ENCODE results near the gene INSC. TPM values are rescaled to one million over a fixed set of nuclear protein-coding genes. Genes with fewer than 3 reads are reported as not detected.

The INSC gene
- total RNA-seq, 1 experiment from 2014 or later = 0.17 TPM

DNA sequence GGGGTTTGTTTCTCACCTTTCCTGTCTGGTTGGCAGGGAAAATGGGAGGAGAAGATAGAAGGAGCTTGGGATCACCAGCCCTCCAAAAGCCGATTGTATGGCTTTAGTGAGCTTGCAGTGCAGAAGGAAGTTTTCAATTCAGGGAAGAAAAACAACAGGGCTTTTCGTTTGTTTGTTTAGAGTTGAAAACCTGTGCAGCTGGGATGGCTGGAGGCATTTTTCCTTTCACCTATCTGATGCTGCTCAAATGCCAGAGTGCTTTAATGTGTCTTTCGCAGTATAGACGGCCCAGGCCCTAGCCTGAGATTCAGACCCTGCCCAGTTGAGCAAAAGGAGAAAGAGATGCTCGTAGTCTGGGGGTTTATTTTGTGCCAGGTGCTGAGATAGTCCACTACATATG lies 87.9 kb downstream of the INSC start:
- TF ChIP-seq, protein P1, sequence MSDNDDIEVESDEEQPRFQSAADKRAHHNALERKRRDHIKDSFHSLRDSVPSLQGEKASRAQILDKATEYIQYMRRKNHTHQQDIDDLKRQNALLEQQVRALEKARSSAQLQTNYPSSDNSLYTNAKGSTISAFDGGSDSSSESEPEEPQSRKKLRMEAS (IDR thresholded peaks at IDR 0.05) = no peak
- Histone ChIP-seq H3K9me2 (ENCODE audit: insufficient read depth) (no peaks in the 10 kb centered on the region), H3K4me3 (replicated peaks in 1 of 2; ENCODE audit: low read depth in 1 of 2, low read length in 2 of 2) (no peak overlapping the region), H3K27ac (ENCODE audit: low read depth, low read length) (no peak overlapping the region), H3K4me2 (ENCODE audit: low read length) (no peak overlapping the region), H3K9ac (ENCODE audit: low read length) (no peak overlapping the region), H3K27me3 (ENCODE audit: insufficient read depth, low read length) (no peaks in the 10 kb centered on the region), H3K9me3 (ENCODE audit: control insufficient read depth in 1 of 2, insufficient read depth in 1 of 2, low read depth in 1 of 2, low read length in 2 of 2) (no peaks in the 10 kb centered on the region), H2AFZ (ENCODE audit: low read depth, low read length, poor library complexity, severe bottlenecking) (no peak overlapping the region), H3K4me1 (ENCODE audit: control insufficient read depth in 1 of 2, insufficient read depth in 2 of 2, low read length in 2 of 2) (no peaks in the 10 kb centered on the region), H3K36me3 (ENCODE audit: control insufficient read depth in 1 of 2, insufficient read depth in 2 of 2, low read length in 2 of 2) (no peaks in the 10 kb centered on the region), H4K20me1 (ENCODE audit: insufficient read depth) (no peaks in the 10 kb centered on the region), H3K79me2 (ENCODE audit: insufficient read depth, low read length) (no peaks in the 10 kb centered on the region)
- no peak for DNase-seq (ENCODE audit: low read depth, low spot score)
- intact Hi-C loops (cut with micrococcal nuclease) = no loop called here
- ChIA-PET RAD21 (ENCODE audit: low non-redundant PET in 1 of 2, low total read pairs in 2 of 2, uncharacterized antibody in 2 of 2, unreplicated experiment in 2 of 2) (no interaction called here), POLR2A (no interaction called here), CTCF (interaction anchor here (1.7 kb wide), 1 partner anchor 294 kb away, joined by 7 read pairs; no protein-coding TSS in a partner anchor)
- ATAC-seq = no peak
- BruUV-seq (replicated peaks) = no TSS peak

DNA sequence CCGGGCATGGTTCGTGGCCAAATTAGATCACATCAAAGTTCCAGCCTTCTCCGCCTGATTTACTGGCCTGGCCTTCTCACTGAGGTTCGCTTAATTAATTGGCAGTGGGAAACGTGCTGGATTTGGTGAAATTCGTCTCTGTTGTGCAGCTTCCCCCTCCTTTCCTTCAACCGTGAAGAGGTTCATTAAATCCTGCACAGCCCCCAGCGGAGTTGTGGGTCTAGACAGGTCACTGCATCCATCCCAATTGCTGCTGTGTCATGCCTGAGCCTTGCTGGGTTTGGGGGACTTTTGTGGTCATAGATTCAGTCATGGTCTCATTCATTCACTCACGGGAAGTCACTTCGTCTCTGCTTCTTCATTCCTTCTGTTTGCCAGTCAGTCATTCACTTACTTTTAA lies 90.0 kb downstream of the INSC start:
- intact Hi-C loops (cut with micrococcal nuclease) = no loop called here
- ChIA-PET RAD21 (ENCODE audit: low non-redundant PET in 1 of 2, low total read pairs in 2 of 2, uncharacterized antibody in 2 of 2, unreplicated experiment in 2 of 2) (no interaction called here), POLR2A (no interaction called here), CTCF (interaction anchor here (1.7 kb wide), 1 partner anchor 296 kb away, joined by 6 read pairs; no protein-coding TSS in a partner anchor)
- no peaks in the 10 kb centered on the region for H3K36me3 ChIP-seq (ENCODE audit: control insufficient read depth in 1 of 2, insufficient read depth in 2 of 2, low read length in 2 of 2)
- no peaks in the 10 kb centered on the region for H3K9me3 ChIP-seq (ENCODE audit: control insufficient read depth in 1 of 2, insufficient read depth in 1 of 2, low read depth in 1 of 2, low read length in 2 of 2)
- no peak overlapping the region for H2AFZ ChIP-seq (ENCODE audit: low read depth, low read length, poor library complexity, severe bottlenecking)
- no peak overlapping the region for H3K4me2 ChIP-seq (ENCODE audit: low read length)
- no peaks in the 10 kb centered on the region for H3K79me2 ChIP-seq (ENCODE audit: insufficient read depth, low read length)
- no peaks in the 10 kb centered on the region for H3K27me3 ChIP-seq (ENCODE audit: insufficient read depth, low read length)
- BruUV-seq (replicated peaks) = no TSS peak
- H3K27ac ChIP-seq (ENCODE audit: low read depth, low read length) = no peak overlapping the region
- H4K20me1 ChIP-seq (ENCODE audit: insufficient read depth) = no peaks in the 10 kb centered on the region
- DNase-seq (ENCODE audit: low read depth, low spot score) (no peak), ATAC-seq (no peak)
- no peaks in the 10 kb centered on the region for H3K4me1 ChIP-seq (ENCODE audit: control insufficient read depth in 1 of 2, insufficient read depth in 2 of 2, low read length in 2 of 2)
- H3K9ac ChIP-seq (ENCODE audit: low read length) = no peak overlapping the region
- H3K4me3 ChIP-seq (replicated peaks in 1 of 2; ENCODE audit: low read depth in 1 of 2, low read length in 2 of 2) = no peak overlapping the region
- H3K9me2 ChIP-seq (ENCODE audit: insufficient read depth) = no peaks in the 10 kb centered on the region
- TF ChIP-seq EZH2 (IDR thresholded peaks at IDR 0.05) (no peak), RAD21 (IDR thresholded peaks at IDR 0.05; ENCODE audit: low read depth) (no peak), SRF (IDR thresholded peaks at IDR 0.05; ENCODE audit: low read depth) (no peak), TCF7L2 (IDR thresholded peaks at IDR 0.05; ENCODE audit: borderline replicate concordance, extremely low read depth, insufficient read depth, insufficient read length) (no peak), SIN3A (IDR thresholded peaks at IDR 0.05; ENCODE audit: low read depth) (no peak), ZNF274 (IDR thresholded peaks at IDR 0.05; ENCODE audit: low read depth, low read length) (no peak), JUND (IDR thresholded peaks at IDR 0.05) (no peak), POLR2AphosphoS5 (IDR thresholded peaks at IDR 0.05; ENCODE audit: low read depth, low read length) (no peak), ZFX (IDR thresholded peaks at IDR 0.05) (no peak), CBX3 (IDR thresholded peaks at IDR 0.05; ENCODE audit: low read depth) (no peak), YY1 (IDR thresholded peaks at IDR 0.05; ENCODE audit: extremely low read depth, insufficient replicate concordance, low read depth, low read length) (no peak), CEBPB (IDR thresholded peaks at IDR 0.05; ENCODE audit: low read depth) (no peak), POLR2A (IDR thresholded peaks at IDR 0.05; ENCODE audit: borderline replicate concordance, extremely low read depth, insufficient read depth, insufficient read length) (no peak), SP1 (IDR thresholded peaks at IDR 0.05; ENCODE audit: low read depth) (no peak)
- TF ChIP-seq, protein P2, sequence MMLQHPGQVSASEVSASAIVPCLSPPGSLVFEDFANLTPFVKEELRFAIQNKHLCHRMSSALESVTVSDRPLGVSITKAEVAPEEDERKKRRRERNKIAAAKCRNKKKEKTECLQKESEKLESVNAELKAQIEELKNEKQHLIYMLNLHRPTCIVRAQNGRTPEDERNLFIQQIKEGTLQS (IDR thresholded peaks at IDR 0.05) = no peak
- TF ChIP-seq, protein P1 (IDR thresholded peaks at IDR 0.05) = no peak
- TF ChIP-seq, protein P3, sequence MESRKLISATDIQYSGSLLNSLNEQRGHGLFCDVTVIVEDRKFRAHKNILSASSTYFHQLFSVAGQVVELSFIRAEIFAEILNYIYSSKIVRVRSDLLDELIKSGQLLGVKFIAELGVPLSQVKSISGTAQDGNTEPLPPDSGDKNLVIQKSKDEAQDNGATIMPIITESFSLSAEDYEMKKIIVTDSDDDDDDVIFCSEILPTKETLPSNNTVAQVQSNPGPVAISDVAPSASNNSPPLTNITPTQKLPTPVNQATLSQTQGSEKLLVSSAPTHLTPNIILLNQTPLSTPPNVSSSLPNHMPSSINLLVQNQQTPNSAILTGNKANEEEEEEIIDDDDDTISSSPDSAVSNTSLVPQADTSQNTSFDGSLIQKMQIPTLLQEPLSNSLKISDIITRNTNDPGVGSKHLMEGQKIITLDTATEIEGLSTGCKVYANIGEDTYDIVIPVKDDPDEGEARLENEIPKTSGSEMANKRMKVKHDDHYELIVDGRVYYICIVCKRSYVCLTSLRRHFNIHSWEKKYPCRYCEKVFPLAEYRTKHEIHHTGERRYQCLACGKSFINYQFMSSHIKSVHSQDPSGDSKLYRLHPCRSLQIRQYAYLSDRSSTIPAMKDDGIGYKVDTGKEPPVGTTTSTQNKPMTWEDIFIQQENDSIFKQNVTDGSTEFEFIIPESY (IDR thresholded peaks at IDR 0.05; ENCODE audit: extremely low read depth, insufficient replicate concordance, low read length) = no peak
- TF ChIP-seq, protein P4, sequence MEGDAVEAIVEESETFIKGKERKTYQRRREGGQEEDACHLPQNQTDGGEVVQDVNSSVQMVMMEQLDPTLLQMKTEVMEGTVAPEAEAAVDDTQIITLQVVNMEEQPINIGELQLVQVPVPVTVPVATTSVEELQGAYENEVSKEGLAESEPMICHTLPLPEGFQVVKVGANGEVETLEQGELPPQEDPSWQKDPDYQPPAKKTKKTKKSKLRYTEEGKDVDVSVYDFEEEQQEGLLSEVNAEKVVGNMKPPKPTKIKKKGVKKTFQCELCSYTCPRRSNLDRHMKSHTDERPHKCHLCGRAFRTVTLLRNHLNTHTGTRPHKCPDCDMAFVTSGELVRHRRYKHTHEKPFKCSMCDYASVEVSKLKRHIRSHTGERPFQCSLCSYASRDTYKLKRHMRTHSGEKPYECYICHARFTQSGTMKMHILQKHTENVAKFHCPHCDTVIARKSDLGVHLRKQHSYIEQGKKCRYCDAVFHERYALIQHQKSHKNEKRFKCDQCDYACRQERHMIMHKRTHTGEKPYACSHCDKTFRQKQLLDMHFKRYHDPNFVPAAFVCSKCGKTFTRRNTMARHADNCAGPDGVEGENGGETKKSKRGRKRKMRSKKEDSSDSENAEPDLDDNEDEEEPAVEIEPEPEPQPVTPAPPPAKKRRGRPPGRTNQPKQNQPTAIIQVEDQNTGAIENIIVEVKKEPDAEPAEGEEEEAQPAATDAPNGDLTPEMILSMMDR (IDR thresholded peaks at IDR 0.05 in 2 of 3, conservative IDR thresholded peaks at IDR 0.05 in 1 of 3; ENCODE audit: borderline replicate concordance in 1 of 3, insufficient read depth in 1 of 3, low read depth in 2 of 3, low read length in 2 of 3) = no peak

All from HCT116 (cell line).